Peyer's patch (tissue), 4 donors: ENCODE data around the gene KLHDC8B.

Source experiments
- CTCF ChIP-seq, 6 experiments: fragments of 450-650 bp in 4 of 6; fragments of 200-600 bp in 2 of 6; sonication (generic) in 1 of 6; IDR thresholded peaks; one replicate each; pipeline ENCODE4 v1.5.1; 2017 to 2019; ENCODE audit warnings: antibody characterized with exemption in 6 of 6, mild to moderate bottlenecking in 3 of 6, moderate library complexity in 1 of 6
- POLR2A ChIP-seq, 2 donors: fragments of 450-650 bp; IDR thresholded peaks; one replicate each; pipeline ENCODE4 v1.5.1; 2017; ENCODE audit warnings: antibody characterized with exemption in 2 of 2, mild to moderate bottlenecking in 2 of 2, moderate library complexity in 2 of 2

- TF ChIP-seq CTCF (IDR thresholded peaks at IDR 0.05) (no peak), POLR2A (IDR thresholded peaks at IDR 0.05) (no peak)
These were observed 35.9 kb upstream of the KLHDC8B start for GRCh38 chr3:49135499-49135898.
